Esophagus muscularis mucosa (tissue), 4 donors: ENCODE data around the gene LAGE3. TPM values are rescaled to one million over a fixed set of nuclear protein-coding genes. Genes with fewer than 3 reads are reported as not detected.

Experiments used
- DNase-seq: peaks from one replicate; pipeline ENCODE4 v3.0.0-alpha.2; 2017; ENCODE audit errors: extremely low spot score
- H3K27ac ChIP-seq, 4 donors: fragments of 200-600 bp; sonication (generic); replicated peaks in 1 of 4; 1 replicate in 3 of 4; 2 replicates in 1 of 4; pipeline ENCODE4 v1.5.1; 2016 to 2019; ENCODE audit warnings: mild to moderate bottlenecking in 1 of 4
- H3K27me3 ChIP-seq, 4 donors: fragments of 200-600 bp; sonication (generic); one replicate each; pipeline versions ENCODE4 v1.5.1 to v1.6.0; 2016 to 2019
- H3K36me3 ChIP-seq, 4 donors: fragments of 200-600 bp; sonication (generic); one replicate each; pipeline ENCODE4 v1.5.1; 2016 to 2019
- H3K4me1 ChIP-seq, 4 donors: fragments of 200-600 bp; sonication (generic); one replicate each; pipeline ENCODE4 v1.5.1; 2016 to 2019
- H3K4me3 ChIP-seq, 4 donors: fragments of 200-600 bp; sonication (generic); 1 replicate in 2 of 4; 2 replicates in 2 of 4; pipeline ENCODE4 v1.5.1; 2016 to 2019; ENCODE audit warnings: mild to moderate bottlenecking in 4 of 4, moderate library complexity in 1 of 4
- H3K9me3 ChIP-seq, 4 donors: fragments of 200-600 bp; sonication (generic); 1 replicate in 3 of 4; 2 replicates in 1 of 4; pipeline ENCODE4 v1.5.1; 2016 to 2019
- EP300 ChIP-seq: sonication (generic); formaldehyde crosslinking; IDR thresholded peaks from one replicate; pipeline ENCODE4 v1.6.1; 2017; ENCODE audit warnings: antibody characterized with exemption
- POLR2A ChIP-seq: fragments of 450-650 bp; IDR thresholded peaks from one replicate; pipeline ENCODE4 v1.6.1; 2017; ENCODE audit warnings: antibody characterized with exemption, moderate library complexity, mild to moderate bottlenecking, low read depth
- POLR2AphosphoS5 ChIP-seq, 2 donors: sonication (generic); formaldehyde crosslinking; IDR thresholded peaks; one replicate each; pipeline ENCODE4 v1.6.1; 2017; ENCODE audit warnings: antibody characterized with exemption in 2 of 2
- WGBS: methylation state at CpG from one replicate; pipeline ENCODE4 v1.1.5; 2018; 5-methylcytosine and 5-hydroxymethylcytosine counted together
- intact Hi-C: fragments of 100-400 bp; cut with DNase I; formaldehyde crosslinking; loops from one replicate; pipeline ENCODE4 v1.15.1; 2023
- total RNA-seq, 4 donors: library from RNA; depleted of rRNA; stranded (reverse); fragments of >200 nt; gene quantifications; one replicate each; pipeline versions ENCODE4 v1.1.0 to v1.2.1, GENCODE V29; 2016
- TF ChIP-seq, protein P1 (sequence below), 3 experiments: fragments of 200-600 bp in 2 of 3; fragments of 450-650 bp in 1 of 3; sonication (generic) in 2 of 3; IDR thresholded peaks; one replicate each; pipeline ENCODE4 v1.5.1; 2017 to 2019; ENCODE audit warnings: antibody characterized with exemption in 3 of 3, mild to moderate bottlenecking in 2 of 3, moderate library complexity in 1 of 3

The LAGE3 gene
- total RNA-seq, 4 donors from 2014 or later, result 14.1 to 21.7 (median 16.9) TPM

DNA sequence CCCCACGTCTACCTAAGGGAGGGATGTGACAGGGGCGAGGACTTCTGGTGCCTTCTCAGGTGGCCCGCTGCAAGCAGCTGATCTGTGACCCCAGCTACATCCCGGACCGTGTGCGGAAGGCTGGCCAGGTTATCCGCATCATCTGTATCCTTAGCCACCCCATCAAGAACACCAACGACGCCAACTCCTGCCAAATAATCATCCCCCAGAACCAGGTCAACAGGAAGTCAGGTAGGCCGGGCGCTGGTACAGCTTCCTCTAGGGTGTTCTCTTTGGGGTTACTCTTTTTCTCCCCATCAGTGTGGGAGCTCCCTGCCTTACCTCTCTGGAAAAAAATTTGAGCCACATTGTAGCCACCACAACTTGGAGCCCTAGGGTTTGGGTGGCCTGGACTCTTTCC is 37.5 kb downstream of the LAGE3 start:
- peaks cover 4 to 50% (median 45%) of the 10 kb centered on the region in 4 donors for H3K36me3 ChIP-seq
- H3K4me1 ChIP-seq, result peaks cover 16 to 48% (median 46%) of the 10 kb centered on the region in 4 donors
- H3K4me3 ChIP-seq, result no peak overlapping the region
- no peaks in the 10 kb centered on the region for H3K9me3 ChIP-seq
- 93% methylated on average over 8 of the region's 11 CpGs for WGBS
- DNase-seq, result no peak
- no peak for TF ChIP-seq EP300
- TF ChIP-seq POLR2AphosphoS5 (IDR thresholded peaks at IDR 0.05), result no peak
- TF ChIP-seq, protein P1, sequence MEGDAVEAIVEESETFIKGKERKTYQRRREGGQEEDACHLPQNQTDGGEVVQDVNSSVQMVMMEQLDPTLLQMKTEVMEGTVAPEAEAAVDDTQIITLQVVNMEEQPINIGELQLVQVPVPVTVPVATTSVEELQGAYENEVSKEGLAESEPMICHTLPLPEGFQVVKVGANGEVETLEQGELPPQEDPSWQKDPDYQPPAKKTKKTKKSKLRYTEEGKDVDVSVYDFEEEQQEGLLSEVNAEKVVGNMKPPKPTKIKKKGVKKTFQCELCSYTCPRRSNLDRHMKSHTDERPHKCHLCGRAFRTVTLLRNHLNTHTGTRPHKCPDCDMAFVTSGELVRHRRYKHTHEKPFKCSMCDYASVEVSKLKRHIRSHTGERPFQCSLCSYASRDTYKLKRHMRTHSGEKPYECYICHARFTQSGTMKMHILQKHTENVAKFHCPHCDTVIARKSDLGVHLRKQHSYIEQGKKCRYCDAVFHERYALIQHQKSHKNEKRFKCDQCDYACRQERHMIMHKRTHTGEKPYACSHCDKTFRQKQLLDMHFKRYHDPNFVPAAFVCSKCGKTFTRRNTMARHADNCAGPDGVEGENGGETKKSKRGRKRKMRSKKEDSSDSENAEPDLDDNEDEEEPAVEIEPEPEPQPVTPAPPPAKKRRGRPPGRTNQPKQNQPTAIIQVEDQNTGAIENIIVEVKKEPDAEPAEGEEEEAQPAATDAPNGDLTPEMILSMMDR (IDR thresholded peaks at IDR 0.05), result no peak
- TF ChIP-seq POLR2A, result no peak
- no peaks in the 10 kb centered on the region for H3K27me3 ChIP-seq
- no peak overlapping the region for H3K27ac ChIP-seq
- intact Hi-C loops, result no loop called here

GRCh38 chrX:154440623-154441357 is 38.3 kb downstream of the LAGE3 start:
- peaks cover 19 to 47% (median 42%) of the 10 kb centered on the region in 4 donors for H3K4me1 ChIP-seq

GRCh38 chrX:154439841-154440240 is 39.2 kb downstream of the LAGE3 start:
- peaks cover 14 to 37% (median 33%) of the 10 kb centered on the region in 4 donors for H3K4me1 ChIP-seq
- no peak for TF ChIP-seq POLR2AphosphoS5 (IDR thresholded peaks at IDR 0.05)
- no peak for TF ChIP-seq EP300
- TF ChIP-seq, protein P1 (IDR thresholded peaks at IDR 0.05), result no peak
- no peak for TF ChIP-seq POLR2A

More at GRCh38 chrX:154440623-154441357, 38.3 kb downstream of the LAGE3 start:
- 77% methylated on average over 5 of the region's 17 CpGs for WGBS
- Histone ChIP-seq H3K4me3 (no peak overlapping the region), H3K9me3 (no peaks in the 10 kb centered on the region), H3K27ac (no peak overlapping the region), H3K36me3 (peaks cover 4 to 44% (median 38%) of the 10 kb centered on the region in 4 donors), H3K27me3 (no peaks in the 10 kb centered on the region)
- DNase-seq, result no peak
- TF ChIP-seq POLR2A, result no peak
- TF ChIP-seq EP300, result no peak
- no peak for TF ChIP-seq POLR2AphosphoS5 (IDR thresholded peaks at IDR 0.05)
- TF ChIP-seq, protein P1 (IDR thresholded peaks at IDR 0.05), result no peak
- intact Hi-C loops, result no loop called here

GRCh38 chrX:154437971-154438893 is 40.8 kb downstream of the LAGE3 start:
- H3K36me3 ChIP-seq, result peaks cover 4 to 63% (median 60%) of the 10 kb centered on the region in 4 donors
- 58% methylated on average over 27 of the region's 28 CpGs for WGBS
- TF ChIP-seq EP300 (no peak), POLR2AphosphoS5 (IDR thresholded peaks at IDR 0.05) (no peak), POLR2A (no peak)
- TF ChIP-seq, protein P1 (IDR thresholded peaks at IDR 0.05), result no peak
- H3K4me3 ChIP-seq, result peak overlapping the region; percentile 68 to 84 (median 74)
- intact Hi-C loops, result loop anchor here (5.0 kb wide), 1 partner anchor 49 kb away; the partner anchor contains the start of gene UBL4A
- DNase-seq, result no peak
- H3K4me1 ChIP-seq, result peaks cover 7 to 27% (median 23%) of the 10 kb centered on the region in 4 donors
- H3K27me3 ChIP-seq, result no peaks in the 10 kb centered on the region
- H3K27ac ChIP-seq, result peak overlapping the region; percentile 88 to 91 (median 90)
- no peaks in the 10 kb centered on the region for H3K9me3 ChIP-seq

More at GRCh38 chrX:154439841-154440240, 39.2 kb downstream of the LAGE3 start:
- Histone ChIP-seq H3K36me3 (peaks cover 4 to 49% (median 45%) of the 10 kb centered on the region in 4 donors), H3K27ac (no peak overlapping the region), H3K27me3 (no peaks in the 10 kb centered on the region), H3K4me3 (no peak overlapping the region), H3K9me3 (no peaks in the 10 kb centered on the region)
- DNase-seq, result no peak
- intact Hi-C loops, result loop anchor here (5.0 kb wide), 1 partner anchor 47 kb away; the partner anchor contains the start of gene UBL4A
- WGBS, result 92% methylated on average over 14 of the region's 18 CpGs
